Stimulated activated CD4-positive, alpha-beta T cell treated with anti-CD3 and anti-CD28 coated beads, TNF-alpha, amount 100 ng/mL, for 24 hours (primary cell): ENCODE results near the gene IKZF3.
A peak's percentile ranks its signal among the peaks of the same experiment; 100 is the strongest.
"Not testable (repeated sequence)": the region's sequence is repeated elsewhere in the genome, so short reads cannot be mapped to it uniquely, and the experiment has no call there.

Experiments used
- DNase-seq, 3 experiments: peaks; one replicate each; pipeline ENCODE4 v3.0.0-alpha.2; 2020; ENCODE audit warnings: low read depth in 3 of 3

The IKZF3 gene

DNA sequence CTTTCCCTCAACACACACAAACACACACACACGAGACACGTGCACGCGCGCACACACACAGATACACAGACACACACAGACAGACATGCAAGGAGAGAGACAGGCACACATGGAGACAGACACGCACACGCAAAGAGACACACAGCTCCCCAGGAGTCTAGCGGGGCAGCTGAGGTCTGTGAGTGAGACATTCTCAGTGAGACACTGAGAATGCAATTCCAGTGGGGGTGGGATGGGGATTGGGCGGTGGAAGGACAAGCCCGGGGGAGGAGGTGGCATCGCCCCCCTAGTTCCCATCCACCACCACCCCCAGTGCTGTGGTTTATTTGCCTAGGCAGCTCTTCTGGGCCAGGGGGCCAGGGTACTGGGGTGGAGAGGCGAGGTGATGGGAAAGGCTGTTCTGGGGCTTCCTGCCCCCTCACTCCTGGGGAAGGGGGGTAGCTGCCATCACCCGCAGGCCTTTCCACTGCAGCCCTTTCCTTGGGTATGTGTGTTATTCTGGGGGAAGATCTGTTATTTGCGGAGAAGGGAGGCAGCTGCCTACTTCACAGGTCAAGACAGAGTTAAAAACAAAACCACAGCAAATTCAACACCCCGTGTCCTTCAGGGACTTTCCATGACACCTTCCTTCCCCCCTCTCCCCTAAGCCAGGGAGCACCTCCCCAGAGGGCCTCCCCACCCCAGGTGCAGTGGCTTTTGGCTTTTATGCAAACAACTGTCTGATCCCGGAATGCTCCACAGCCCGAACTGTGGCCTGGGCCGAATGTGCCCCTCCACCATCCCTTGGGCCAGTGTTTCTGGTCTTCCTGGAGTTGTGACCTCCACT is 108.3 kb downstream of the IKZF3 start:
- peak; percentile 28 to 44 (median 32) for DNase-seq

DNA sequence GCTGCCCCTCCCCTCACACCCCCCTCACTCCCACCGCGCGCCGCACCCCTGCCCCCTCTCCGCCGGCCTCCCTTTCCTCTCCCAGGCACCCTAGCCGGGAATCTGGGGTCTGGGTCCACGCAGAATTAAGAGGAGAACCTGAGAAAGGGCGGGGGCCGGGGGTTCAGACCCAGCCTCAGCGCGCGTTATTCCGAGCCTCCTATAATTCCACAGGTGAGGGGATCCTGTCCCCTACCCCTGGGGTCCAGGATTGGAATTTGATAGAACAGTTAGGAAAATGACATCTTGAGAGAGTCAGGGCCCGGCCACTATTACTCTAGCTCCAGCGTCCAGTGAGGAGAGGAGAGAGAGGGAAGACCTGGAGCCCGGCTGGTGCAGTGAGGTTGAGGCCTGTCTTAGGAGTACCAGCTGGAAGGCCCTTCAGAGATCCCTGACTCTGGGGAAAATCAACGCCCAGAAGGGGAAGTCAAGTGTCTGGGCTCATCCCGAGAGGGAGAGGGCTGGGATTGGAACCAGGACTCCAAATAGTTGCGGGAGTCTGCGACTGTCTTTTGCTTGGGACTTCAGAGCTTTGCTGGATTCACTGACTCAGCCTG is 109.1 kb downstream of the IKZF3 start:
- DNase-seq, result no peak

GRCh38 chr17:39754161-39754957 is 109.8 kb downstream of the IKZF3 start:
- DNase-seq, result peak; percentile 86 to 94 (median 88)

DNA sequence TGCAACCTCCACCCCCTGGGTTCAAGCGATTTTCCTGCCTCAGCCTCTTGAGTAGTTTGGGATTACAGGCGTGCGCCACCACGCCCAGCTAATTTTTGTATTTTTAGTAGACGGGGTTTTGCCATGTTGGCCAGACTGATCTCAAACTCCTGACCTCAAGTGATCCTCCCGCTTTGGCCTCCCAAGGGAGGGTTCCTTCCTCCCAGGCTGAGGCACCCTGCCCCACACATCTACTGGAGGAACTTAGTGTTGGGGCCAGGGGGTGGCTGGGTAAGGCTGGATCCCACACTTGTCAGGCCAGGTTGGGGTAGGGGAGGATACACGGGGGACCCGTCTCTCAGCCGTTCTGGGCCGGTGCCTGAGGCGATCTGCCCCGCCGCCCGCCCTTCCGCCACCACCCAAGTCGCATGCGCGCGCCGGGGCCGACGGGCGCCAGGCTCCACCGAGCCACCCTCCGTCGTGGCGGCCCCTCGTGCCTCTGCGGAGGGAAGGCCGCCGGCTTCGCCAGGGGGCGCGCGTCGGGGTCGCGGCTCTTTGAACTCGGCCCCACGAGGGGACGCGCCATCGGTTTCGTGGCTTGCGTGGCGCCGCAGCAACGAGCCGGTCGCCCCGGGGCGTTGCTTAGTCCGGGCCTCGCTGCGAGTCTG is 110.5 kb downstream of the IKZF3 start:
- DNase-seq, result no peak

- DNase-seq, result no peak
These were observed 111.8 kb downstream of the IKZF3 start for GRCh38 chr17:39752241-39752881.

DNA sequence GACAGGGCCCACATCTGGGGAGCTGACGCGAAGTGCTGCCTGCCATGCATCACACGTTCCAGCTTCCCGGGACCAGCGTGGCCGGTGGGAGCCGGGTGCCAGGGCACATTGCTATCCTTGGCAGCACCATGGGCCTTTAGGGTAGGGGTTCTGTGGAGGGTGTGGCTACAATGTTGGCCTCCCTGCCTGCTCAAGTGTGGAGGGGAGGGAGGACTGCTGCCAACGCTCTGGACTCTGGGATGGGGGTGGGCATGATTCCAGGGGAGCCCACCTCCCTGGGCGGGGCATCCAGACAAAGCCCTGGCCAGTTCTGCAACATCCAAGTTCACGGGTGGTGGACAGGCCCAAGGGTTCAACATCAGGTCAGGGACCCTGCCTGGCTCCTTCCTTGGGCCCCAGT is 112.5 kb downstream of the IKZF3 start:
- peak in 1 of 3 experiments; percentile 26 for DNase-seq

DNA sequence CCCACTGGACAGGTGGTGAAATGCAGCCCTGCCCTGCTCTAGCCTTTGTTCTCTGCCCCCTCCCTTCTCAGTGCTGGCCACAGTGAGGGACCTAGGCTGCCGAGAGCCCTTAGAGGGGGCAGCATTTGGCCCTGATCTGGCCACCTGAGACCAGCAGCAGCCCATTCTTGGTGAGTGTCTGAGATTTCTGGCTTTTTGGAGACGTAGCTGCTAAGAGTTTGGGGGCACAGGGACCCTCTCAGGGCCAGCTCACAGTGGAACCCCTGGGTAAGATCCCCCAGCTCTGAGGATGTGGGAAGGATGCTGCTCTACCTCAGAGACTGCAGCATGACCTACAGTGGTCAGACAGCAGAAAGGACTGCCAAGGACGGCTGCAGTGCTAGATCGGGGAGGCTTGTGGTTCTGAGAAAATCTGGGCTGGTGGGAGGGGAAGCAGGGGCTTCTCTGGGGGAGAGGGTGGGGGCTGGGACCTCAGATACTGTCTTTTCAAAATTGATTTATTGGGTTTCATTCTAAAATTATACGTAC is 113.0 kb downstream of the IKZF3 start:
- no peak for DNase-seq

DNA sequence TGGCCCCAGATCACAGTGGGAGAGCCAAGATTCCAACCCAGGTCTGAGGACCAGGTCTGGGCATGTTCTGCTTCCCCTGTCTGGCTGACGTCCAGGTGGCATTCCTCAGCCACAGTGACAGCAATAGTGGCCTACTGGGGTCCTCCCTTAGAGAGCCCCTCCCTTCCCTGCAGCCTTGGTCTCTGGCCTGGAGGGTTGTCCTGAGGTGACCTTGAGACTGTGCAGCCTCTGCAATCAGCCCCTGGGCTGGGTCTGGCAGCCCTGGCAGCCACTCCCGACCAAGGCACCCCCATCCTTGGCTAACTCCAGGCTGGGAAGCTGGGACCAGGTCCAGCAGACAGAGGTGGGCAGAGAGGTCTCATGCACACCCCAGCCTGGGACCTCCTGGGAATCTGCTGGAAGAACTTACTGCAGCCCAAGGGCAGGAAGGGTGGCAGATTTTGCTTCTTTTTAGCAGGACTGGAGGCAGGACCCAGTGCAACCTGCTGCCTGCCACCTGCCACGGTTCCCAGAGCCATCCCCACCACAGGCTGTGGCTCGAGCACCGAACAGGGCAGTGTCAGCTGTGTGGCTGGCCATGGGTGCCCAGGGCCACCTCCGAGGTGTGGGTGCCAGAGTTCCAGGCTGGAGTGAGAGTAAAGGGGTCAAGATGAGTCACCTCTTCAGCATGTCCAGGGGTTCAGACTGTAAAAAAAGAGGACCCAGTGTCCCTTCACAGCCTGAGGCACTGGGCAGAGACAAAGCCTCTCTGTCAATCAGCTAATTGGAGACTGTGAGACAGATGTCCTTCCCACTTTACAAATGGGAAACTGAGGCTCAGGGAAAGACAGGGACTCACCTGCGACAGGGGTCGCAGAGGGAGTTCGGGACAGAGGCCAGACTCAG is 113.7 kb downstream of the IKZF3 start:
- no peak for DNase-seq

- not testable (repeated sequence) for DNase-seq
These were observed 115.6 kb downstream of the IKZF3 start for GRCh38 chr17:39748444-39749034.

DNA sequence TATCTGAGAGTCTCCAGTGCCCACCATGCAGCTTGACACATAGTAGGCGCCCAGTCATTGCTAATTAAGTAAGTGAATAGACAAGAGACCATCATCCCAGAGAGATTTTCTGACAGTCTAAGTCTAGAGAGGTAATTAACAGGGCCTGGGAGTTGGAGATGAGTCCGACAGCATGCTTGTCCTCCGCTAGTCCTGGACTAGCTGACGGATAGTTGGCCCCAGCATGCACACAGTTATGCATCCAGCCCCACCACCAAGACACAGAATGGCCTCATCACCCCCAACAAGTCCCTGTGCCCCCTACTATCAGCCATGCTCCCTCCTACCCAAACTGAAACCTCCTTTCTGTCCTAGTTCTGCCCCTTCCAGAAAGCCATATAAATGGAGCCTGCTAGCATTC is 116.4 kb downstream of the IKZF3 start:
- DNase-seq, result no peak

DNA sequence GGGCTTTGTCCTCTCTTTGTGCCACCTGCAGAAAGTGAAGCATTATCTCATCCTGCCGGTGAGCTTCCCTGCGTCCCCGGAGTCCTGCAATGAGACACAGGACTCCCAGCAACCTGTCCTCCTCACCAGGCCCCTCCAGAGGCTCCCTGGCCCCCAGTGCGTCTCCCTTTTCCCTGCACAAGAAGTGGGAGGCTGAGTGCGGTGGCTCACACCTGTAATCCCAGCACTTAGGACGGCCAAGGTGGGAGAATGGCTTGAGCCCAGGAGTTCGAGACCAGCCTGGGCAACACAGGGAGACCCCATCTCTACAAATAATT is 118.0 kb downstream of the IKZF3 start:
- DNase-seq, result no peak

- no peak for DNase-seq
These were observed 118.6 kb downstream of the IKZF3 start for GRCh38 chr17:39745335-39746144.

- DNase-seq, result no peak
These were observed 119.3 kb downstream of the IKZF3 start for GRCh38 chr17:39744836-39745215.

DNA sequence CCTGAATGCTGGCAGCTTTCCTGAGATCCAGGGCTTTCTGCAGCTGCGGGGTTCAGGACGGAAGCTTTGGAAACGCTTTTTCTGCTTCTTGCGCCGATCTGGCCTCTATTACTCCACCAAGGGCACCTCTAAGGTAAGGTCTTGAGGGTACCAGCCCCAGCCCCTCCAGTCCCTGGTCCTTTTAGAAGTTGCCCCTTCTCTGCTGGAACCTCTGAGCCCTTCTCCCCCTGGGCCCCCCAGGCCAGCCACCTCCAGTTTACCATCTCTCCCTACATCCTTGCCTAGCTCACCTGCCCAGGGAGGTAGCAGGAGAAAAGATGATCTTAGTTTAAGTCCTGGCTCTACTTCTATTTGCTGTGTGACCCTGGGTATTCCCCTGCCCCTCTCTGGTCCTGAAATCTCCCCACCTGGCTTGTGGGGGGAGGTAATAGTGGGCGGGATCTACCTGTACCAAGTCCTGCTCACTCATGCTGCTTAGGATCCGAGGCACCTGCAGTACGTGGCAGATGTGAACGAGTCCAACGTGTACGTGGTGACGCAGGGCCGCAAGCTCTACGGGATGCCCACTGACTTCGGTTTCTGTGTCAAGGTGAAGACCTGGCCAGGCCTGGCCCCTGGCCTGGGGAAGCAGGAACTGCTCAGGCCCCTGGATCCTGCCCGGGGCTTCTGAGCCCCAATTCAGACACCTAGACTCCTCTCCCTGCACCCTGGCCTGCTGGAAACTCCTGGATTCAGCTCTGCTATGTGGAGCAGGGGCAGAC is 119.9 kb downstream of the IKZF3 start:
- no peak for DNase-seq

- DNase-seq, result no peak
These were observed 121.2 kb downstream of the IKZF3 start for GRCh38 chr17:39742856-39743436.

- DNase-seq, result no peak
These were observed 121.8 kb downstream of the IKZF3 start for GRCh38 chr17:39742126-39742855.

DNA sequence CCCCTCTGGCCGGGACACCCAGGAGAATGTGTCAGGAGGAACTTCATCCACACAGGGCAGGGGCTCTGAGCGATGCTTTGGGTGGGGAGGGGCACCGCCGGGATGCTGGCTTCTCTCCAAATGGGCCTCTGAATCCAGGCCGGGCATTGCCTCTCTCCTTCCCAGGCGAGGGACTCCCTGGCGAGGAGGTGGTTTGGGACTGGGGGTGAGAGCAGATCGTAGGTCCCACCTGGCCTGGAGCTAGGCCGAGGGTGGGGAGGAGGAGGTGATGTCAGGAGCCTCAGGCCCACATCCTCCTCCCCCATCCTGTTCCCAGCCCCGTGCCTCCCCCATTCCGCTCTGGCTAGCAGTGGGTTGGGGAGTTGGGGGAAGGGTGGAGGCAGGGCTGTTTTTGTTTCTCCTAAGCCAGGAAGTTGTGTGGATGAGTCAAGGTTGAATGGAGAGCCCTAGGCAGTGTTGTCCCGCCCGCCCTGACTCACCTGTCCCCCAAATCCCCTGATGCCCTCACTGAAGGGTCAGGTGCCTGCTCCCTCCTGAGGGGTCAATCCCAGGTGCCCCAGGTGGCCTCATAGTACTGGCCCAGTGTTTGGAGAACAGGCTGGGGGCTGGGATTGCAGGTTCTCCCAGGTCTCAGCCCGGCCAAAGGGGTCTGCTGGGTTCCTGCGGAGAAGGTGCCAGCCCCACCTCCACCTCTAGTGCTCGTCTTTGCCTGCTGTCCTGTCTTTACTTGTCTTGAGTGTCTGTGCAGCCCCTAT is 123.6 kb downstream of the IKZF3 start:
- DNase-seq, result no peak
